ENCODE results near the gene GUCA1C. TPM values are rescaled to one million over a fixed set of nuclear protein-coding genes. Genes with fewer than 3 reads are reported as not detected.

GUCA1C gene
- total and polyA plus RNA-seq, 2 experiments from 2014 or later: not detected

- no peaks in the 10 kb centered on the region for H3K4me1 ChIP-seq (ENCODE audit: low read depth)
- no peak for TF ChIP-seq CTCF (IDR thresholded peaks at IDR 0.05; ENCODE audit: low read depth, low read length)
- no peak for DNase-seq (ENCODE audit: low read depth in 1 of 2, low spot score in 1 of 2)
- no peaks in the 10 kb centered on the region for H3K36me3 ChIP-seq
- H3K4me3 ChIP-seq: no peak overlapping the region
- H3K9me3 ChIP-seq (ENCODE audit: low read depth): no peaks in the 10 kb centered on the region
- H3K27me3 ChIP-seq: no peaks in the 10 kb centered on the region
- no peak overlapping the region for H3K27ac ChIP-seq
These were observed 19.3 kb upstream of the GUCA1C start for GRCh38 chr3:108973019-108973418.

GRCh38 chr3:108972482-108972881 is 18.8 kb upstream of the GUCA1C start:
- no peak for TF ChIP-seq CTCF (IDR thresholded peaks at IDR 0.05; ENCODE audit: low read depth, low read length)
- no peak overlapping the region for H3K27ac ChIP-seq

GRCh38 chr3:108970561-108970960 is 16.9 kb upstream of the GUCA1C start:
- Histone ChIP-seq H3K36me3 (no peaks in the 10 kb centered on the region), H3K4me1 (ENCODE audit: low read depth) (no peaks in the 10 kb centered on the region), H3K9me3 (ENCODE audit: low read depth) (no peaks in the 10 kb centered on the region), H3K27me3 (no peaks in the 10 kb centered on the region), H3K4me3 (no peak overlapping the region), H3K27ac (no peak overlapping the region)
- no peak for DNase-seq (ENCODE audit: low read depth in 1 of 2, low spot score in 1 of 2)
- no peak for TF ChIP-seq CTCF (IDR thresholded peaks at IDR 0.05; ENCODE audit: low read depth, low read length)

More at GRCh38 chr3:108972482-108972881, 18.8 kb upstream of the GUCA1C start:
- Histone ChIP-seq H3K4me3 (no peak overlapping the region), H3K27me3 (no peaks in the 10 kb centered on the region), H3K9me3 (ENCODE audit: low read depth) (no peaks in the 10 kb centered on the region), H3K4me1 (ENCODE audit: low read depth) (no peaks in the 10 kb centered on the region), H3K36me3 (no peaks in the 10 kb centered on the region)
- DNase-seq (ENCODE audit: low read depth in 1 of 2, low spot score in 1 of 2): no peak

- Histone ChIP-seq H3K27me3 (no peaks in the 10 kb centered on the region), H3K27ac (no peak overlapping the region), H3K4me1 (ENCODE audit: low read depth) (no peaks in the 10 kb centered on the region), H3K4me3 (no peak overlapping the region), H3K36me3 (no peaks in the 10 kb centered on the region), H3K9me3 (ENCODE audit: low read depth) (no peaks in the 10 kb centered on the region)
- TF ChIP-seq CTCF (IDR thresholded peaks at IDR 0.05; ENCODE audit: low read depth, low read length): no peak
- DNase-seq (ENCODE audit: low read depth in 1 of 2, low spot score in 1 of 2): no peak
These were observed 13.1 kb upstream of the GUCA1C start for GRCh38 chr3:108966773-108967172.

- H3K27ac ChIP-seq: no peak overlapping the region
- H3K9me3 ChIP-seq (ENCODE audit: low read depth): no peaks in the 10 kb centered on the region
- H3K4me3 ChIP-seq: no peak overlapping the region
- no peaks in the 10 kb centered on the region for H3K4me1 ChIP-seq (ENCODE audit: low read depth)
- H3K27me3 ChIP-seq: no peaks in the 10 kb centered on the region
- H3K36me3 ChIP-seq: no peaks in the 10 kb centered on the region
- no peak for TF ChIP-seq CTCF (IDR thresholded peaks at IDR 0.05; ENCODE audit: low read depth, low read length)
- DNase-seq (ENCODE audit: low read depth in 1 of 2, low spot score in 1 of 2): no peak
These were observed 5.3 kb upstream of the GUCA1C start for GRCh38 chr3:108959017-108959416.

- no peak overlapping the region for H3K4me3 ChIP-seq
- TF ChIP-seq CTCF (IDR thresholded peaks at IDR 0.05; ENCODE audit: low read depth, low read length): no peak
- DNase-seq (ENCODE audit: low read depth in 1 of 2, low spot score in 1 of 2): no peak
- no peak overlapping the region for H3K27ac ChIP-seq
- no peaks in the 10 kb centered on the region for H3K9me3 ChIP-seq (ENCODE audit: low read depth)
- H3K27me3 ChIP-seq: no peaks in the 10 kb centered on the region
- H3K4me1 ChIP-seq (ENCODE audit: low read depth): no peaks in the 10 kb centered on the region
- H3K36me3 ChIP-seq: no peaks in the 10 kb centered on the region
These were observed 469 bp downstream of the GUCA1C start for GRCh38 chr3:108953210-108953609.
